ENCODE results near the gene SLCO2B1.

Gene SLCO2B1

GRCh38 chr11:75145196-75145971 is 5.5 kb upstream of the SLCO2B1 start:
- no peak for DNase-seq

- DNase-seq, result no peak
Measured at GRCh38 chr11:75145972-75146519, 4.9 kb upstream of the SLCO2B1 start.

GRCh38 chr11:75146711-75147110 is 4.2 kb upstream of the SLCO2B1 start:
- no peak for DNase-seq

- DNase-seq, result no peak
Measured at GRCh38 chr11:75147191-75147874, 3.6 kb upstream of the SLCO2B1 start.

- no peak for DNase-seq
Measured at GRCh38 chr11:75147875-75148263, 3.0 kb upstream of the SLCO2B1 start.

GRCh38 chr11:75148436-75148983 is 2.4 kb upstream of the SLCO2B1 start:
- DNase-seq, result no peak

- DNase-seq, result no peak
Measured at GRCh38 chr11:75149766-75150465, 991 bp upstream of the SLCO2B1 start.

- DNase-seq, result no peak
Measured at GRCh38 chr11:75151346-75152047, 590 bp downstream of the SLCO2B1 start.

- no peak for DNase-seq
Measured at GRCh38 chr11:75152090-75152489, 1.2 kb downstream of the SLCO2B1 start.

- DNase-seq, result no peak
Measured at GRCh38 chr11:75152651-75153427, 1.9 kb downstream of the SLCO2B1 start.

GRCh38 chr11:75154646-75155569 is 4.0 kb downstream of the SLCO2B1 start:
- DNase-seq, result no peak

GRCh38 chr11:75155570-75156422 is 4.9 kb downstream of the SLCO2B1 start:
- DNase-seq, result no peak

- no peak for DNase-seq
Measured at GRCh38 chr11:75158241-75158640, 7.3 kb downstream of the SLCO2B1 start.

GRCh38 chr11:75158696-75159150 is 7.8 kb downstream of the SLCO2B1 start:
- DNase-seq, result no peak

- DNase-seq, result peak; percentile 87
Measured at GRCh38 chr11:75159151-75159953, 8.4 kb downstream of the SLCO2B1 start.

- DNase-seq, result peak; percentile 36
Measured at GRCh38 chr11:75160220-75160757, 9.4 kb downstream of the SLCO2B1 start.

GRCh38 chr11:75160880-75161279 is 10.0 kb downstream of the SLCO2B1 start:
- peak; percentile 41 for DNase-seq

GRCh38 chr11:75161506-75162095 is 10.7 kb downstream of the SLCO2B1 start:
- no peak for DNase-seq

All from DMS53 (cell line).